HG02938 (cell line): Measurements from ENCODE around the gene ARFGAP2.
A peak's percentile ranks its signal among the peaks of the same experiment; 100 is the strongest.
"Not testable (repeated sequence)": the region's sequence is repeated elsewhere in the genome, so short reads cannot be mapped to it uniquely, and the experiment has no call there.

Source experiments
- ATAC-seq: cut with Tn5 transposase; IDR thresholded peaks from one replicate; pipeline ENCODE4 v1.9.1; 2021; ENCODE audit warnings: mild to moderate bottlenecking, moderate library complexity; ENCODE audit not compliant: unreplicated experiment

Gene ARFGAP2

DNA sequence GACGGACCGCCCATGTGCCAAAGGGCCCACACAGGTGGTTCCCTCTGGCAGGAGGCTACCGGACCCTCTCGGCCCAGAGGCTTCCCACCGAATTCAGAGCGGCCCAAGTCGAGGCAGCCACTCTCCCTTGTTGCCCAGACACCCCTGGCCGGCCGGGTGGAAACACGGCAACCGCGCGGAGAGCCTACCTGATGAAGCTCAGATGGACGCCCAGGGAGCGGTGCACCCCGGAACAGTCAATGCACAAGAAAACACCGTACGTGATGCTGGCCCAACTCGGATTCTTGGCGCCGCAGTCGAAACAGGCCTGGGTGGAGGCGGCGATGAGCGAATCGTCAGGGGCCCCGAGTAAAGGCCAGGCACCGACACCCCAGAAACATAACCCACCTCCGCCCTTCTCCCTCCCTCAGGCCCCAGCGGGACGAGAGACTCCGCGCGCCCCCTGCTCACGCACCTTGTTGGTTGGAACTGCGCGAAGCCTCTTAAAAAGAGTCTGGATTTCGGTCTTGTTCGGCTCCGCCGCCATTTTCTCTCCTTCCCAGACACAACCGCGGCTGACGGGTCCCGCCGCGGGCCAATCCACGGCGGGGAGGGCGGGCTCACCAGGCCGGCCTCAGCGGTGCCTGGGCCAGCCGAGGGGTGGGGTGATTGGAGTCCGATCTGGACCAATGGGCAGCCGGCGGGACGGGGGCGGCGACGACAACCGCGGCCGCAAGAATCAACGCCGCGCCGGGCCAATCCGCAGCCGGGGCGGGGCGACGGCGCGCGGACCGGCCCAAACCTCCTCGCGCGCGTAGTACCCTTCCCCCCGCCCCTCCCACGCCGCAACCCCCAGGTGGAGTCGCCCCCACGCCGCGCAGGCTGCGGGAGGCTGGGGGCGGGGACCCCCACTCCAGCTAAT is at the start of gene ARFGAP2:
Gene ARFGAP2 (minus strand): TSS at position 552 of the 901 bp plus-strand sequence. CDS start 26 bp downstream, at position 526.
- peak; percentile 82 for ATAC-seq

DNA sequence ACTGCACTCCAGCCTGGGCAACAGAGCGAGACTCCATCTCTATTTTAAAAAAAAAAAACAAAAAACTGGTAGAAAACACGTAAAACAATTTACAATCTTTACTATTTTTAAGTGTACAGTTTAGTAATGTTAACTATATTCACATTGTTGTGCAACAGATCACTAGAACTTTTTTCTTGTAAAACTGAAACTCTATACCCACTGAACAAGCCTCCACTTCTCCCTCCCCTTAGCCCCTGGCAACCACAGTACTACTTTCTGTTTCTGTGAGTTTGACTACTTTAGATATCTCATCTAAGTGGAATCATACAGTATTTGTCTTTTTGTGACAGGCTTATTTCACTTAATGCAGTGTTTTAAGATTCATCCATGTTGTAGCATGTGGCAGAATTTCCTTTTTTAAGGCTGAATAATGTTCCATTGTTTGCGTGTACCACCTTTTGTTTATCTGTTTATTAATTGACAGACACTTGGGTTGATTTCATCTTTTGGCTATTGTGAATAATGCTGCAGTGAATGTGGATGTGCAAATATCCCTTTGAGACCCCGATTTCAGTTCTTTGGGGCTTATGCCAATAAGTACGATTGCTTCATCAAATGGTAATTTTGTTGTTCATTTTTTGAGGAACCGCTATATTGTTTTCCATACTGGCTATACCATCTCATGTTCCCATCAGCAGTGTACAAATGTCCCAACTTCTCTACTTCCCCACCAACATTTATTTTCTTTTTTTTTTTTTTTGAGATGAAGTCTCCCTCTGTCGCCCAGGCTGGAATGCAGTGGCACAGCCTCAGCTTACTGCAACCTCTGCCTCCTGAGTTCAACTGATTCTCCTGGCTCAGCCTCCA is 49.1 kb upstream of the ARFGAP2 start:
- ATAC-seq = peak; percentile 81

DNA sequence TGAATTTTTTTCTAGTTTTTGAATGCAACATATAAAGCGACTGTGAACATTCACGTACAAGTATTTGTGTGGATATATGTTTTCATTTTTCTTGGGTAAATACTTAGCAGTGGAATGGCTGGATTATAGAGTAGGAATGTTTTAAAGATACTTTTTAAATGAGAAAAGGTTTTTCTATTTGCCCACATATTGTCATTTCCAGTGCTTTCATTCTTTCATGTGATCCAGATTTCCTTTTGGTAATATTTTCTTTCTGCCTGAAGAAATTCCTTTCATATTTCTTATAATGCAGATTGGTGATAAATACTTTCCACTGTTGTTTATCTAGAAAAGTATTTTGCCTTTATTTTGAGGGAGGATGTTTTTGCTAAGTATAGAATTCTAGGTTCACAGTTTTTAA is 46.0 kb upstream of the ARFGAP2 start:
- no peak for ATAC-seq

DNA sequence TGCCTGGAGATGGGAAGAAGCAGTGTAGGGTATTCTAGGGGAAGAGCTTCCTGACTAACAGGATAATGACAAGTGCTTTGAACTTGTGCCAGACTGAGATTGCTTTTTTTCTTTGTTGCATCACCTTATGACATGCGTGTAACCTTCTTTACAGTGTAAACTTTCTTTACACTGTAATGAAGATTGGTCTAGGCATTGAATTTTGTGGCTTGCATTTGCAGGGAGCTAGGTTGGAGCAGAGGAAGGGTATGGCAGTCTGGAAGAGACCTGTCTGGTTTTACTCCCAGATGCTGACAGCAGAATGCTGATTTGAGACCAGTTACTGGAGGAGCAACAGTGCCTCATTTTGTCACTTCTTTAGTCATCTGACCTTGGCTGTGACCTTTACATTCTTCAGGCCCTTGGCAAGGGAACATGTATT is 43.7 kb upstream of the ARFGAP2 start:
- no peak for ATAC-seq

DNA sequence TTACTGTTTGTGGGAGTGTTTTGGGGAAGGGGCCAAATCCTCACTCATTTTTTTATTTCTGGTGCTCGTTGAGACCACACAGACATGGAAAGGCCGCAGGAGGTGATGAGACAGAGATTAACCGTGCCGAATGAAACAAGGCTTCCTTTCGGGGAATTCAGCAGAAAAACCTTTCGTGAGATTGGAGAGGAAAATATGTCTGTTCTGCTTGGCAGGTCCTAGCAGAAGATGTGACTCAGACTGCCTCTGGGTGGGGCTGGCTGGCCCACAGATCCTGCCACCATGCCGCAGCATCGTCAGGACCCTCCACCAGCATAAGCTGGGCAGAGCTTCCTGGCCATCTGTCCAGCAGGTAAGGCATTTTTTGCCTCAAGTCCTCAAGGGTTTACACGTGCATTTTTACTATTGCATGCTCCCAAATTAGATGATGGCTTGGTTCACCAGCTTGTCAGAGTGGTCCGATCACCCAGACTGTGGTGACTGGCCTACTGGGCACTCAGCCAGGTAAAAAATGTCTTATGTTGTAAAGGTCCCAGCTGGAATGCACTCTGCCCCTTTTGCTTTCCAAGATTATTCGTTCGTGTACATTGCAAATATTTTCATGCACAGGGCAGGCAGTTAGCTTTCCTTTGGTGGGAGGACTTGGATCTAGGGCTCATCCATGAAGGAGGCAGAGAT is 39.6 kb upstream of the ARFGAP2 start:
- no peak for ATAC-seq

DNA sequence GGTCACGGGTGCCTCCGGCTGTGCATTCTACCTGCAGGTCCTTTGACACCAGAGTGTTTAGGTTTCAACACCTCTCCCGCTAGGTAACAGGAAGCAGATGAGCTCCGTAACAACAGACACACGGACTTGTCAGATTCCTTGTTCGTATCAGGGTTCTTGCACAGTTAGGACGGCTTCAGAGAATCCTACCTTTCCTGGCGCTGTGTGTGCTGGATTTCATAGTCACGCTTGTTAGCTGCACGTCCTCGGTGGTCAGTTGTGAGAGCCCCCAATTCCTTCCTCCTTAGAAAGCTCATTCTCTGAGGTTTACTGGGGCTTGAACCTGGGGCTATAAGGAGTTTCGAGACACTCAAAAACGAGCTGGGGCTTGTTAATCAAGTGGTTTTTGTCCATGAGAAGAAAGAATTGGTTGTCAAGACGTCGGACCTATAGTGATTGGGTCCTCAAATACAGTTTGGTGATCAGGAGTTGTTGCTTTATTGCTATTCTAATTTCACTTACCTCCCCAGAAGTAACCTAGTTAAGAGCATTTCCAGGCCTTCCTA is 38.8 kb upstream of the ARFGAP2 start:
- no peak for ATAC-seq

DNA sequence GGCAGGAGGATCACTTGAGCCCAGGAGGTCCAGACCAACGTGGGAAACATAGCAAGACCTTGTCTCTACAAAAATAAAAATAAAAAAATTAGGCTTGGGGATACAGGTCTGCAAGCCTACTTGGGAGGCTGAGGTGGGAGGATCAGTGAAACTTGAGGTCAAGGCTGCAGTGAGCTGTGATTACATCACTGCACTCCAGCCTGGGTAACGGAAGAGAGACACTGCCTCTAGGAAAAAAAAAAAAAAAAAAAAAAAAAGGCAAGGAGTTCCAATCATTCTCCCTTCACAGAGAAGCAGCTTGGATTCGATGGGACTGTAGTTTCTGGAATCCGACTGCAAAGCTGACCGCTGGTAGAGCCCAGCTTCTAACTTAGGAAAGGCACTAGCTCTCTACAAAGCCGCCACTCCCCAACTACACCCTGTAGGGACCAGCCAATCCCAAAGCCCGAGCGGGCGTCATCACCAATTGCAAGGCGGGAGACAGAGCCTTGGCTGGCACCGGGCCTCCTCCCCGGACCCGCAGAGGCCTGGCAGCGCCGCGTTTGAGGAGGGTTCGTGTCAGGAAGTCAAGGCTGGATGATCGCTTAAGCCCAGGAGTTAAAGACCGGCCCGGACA is 37.4 kb upstream of the ARFGAP2 start:
- peak; percentile 59 for ATAC-seq

DNA sequence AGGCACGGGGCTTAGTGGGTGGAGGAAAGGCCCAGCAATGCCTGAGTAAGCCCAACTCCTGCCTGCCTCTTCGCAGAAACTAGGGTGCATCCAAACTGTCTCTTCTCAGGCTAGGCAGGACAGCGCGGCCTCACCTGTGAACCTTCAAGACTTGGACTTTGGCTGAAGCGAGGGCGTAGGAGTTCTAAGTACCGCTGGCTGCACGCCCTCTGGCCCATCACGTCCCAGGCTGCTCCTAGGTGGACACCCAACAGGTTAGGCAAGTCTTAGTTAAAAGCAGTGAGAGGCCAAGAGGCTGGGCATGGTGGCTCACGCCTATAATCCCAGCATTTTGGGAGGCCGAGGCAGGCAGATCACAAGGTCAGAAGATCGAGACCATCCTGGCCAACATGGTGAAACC is 36.3 kb upstream of the ARFGAP2 start:
- no peak for ATAC-seq

DNA sequence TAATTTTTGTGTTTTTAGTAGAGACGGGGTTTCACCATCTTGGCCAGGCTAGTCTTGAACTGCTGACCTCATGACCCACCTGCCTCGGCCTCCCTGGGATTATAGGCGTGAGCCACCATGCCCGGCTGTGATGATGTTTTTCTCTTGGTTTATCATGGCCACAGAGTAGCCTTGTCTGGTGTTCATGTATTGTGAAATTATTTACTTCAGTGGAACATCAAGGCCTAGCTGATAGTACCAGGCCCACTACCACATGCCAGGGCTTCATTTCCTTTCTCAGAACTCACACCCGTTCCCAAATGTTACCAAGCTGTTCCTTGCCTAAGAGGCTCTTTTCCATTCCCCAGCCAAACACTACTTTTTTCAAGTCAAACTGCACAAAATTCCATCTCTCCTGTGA is 31.9 kb upstream of the ARFGAP2 start:
- ATAC-seq = no peak

DNA sequence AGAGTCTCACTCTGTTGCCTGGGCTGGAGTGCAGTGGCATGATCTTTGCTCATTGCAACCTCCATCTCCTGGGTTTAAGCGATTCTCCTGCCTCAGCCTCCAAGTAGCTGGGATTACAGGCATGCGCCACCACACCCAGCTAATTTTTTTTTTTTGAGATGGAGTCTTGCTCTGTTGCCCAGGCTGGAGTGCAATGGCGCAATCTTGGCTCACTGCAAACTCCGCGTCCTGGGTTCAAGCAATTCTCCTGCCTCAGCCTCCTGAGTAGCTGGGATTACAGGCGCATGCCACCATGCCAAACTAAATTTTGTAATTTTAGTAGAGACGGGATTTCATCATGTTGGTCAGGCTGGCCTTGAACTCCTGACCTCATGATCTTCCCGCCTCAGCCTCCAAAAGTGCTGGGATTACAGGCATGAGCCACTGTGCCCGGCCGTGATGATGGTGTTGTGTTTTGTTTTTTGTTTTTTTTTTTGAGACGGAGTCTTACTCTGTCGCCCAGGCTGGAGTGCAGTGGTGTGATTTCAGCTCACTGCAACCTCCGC is 31.4 kb upstream of the ARFGAP2 start:
- ATAC-seq = not testable (repeated sequence)

DNA sequence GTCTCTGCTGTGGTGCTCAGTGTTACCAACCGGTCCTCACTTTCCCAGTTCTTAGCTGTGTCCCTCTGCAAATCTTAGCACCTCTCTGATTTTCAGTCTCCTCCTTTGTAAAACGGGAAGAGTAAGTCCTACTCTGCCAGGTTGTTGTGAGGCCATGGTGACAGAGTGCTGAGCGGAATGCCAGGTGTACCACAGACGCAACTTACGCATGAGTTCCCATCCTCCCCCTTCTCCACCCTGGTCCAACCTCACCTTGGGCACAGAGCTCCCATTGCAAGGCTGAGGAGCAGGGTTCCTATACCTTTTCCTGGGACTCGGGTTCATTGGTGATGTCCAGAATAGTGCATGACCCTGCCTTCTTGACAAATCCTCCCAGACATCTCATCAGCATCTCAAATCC is 30.8 kb upstream of the ARFGAP2 start:
- ATAC-seq = no peak

DNA sequence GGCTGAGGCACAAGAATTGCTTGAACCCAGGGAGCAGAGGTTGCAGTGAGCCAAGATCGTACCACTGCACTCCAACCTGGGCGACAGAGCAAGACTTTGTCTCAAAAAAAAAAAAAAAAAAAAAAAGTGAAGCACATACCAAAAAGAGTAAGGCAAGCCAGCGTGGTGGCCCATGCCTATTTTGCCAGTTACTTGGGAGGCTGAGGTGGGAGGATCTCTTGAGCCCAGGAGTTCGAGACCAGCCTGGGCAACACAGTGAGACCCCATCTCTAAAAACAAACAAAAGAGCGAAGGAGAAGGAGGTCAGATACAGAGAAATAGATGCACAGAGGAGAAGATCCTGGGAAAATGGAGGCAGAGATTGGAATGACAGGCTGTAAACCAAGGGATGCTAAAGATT is 29.9 kb upstream of the ARFGAP2 start:
- ATAC-seq = not testable (repeated sequence)

DNA sequence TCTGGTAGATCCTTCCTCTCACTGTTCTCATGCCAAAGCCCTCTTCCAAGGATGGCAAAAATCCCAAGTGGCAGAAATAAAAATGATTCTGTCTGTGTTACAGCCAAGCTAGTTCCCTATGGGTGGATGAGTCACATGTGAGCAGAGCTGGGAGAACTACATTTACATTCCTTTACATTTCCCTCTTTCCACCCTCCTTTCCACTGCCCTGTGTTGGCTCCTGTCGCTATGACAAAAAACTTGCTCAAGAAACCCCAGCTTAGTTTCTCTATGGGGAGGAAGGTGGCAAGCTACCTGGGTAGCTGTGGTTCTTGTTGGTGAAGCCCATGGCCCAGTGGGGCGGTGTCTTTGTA is 27.9 kb upstream of the ARFGAP2 start:
- no peak for ATAC-seq

DNA sequence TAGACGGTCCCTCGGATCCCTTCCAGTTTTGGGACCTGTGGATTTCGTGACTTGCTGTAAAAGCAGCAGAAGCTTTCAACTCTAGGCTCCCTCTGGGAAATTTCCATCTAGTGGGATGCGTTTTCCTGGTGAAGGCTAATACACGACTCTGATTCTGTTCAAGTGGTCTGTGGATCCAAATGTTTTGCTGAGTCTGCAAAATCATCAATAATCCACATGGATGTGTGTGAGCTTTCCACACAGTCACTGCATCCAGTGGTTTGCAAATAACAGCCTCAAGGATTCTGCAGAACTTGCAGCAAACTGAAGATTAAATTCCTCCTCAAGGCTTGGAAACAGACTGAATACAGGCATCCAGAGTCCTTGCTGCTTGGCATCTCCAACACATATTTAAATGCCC is 25.9 kb upstream of the ARFGAP2 start:
- no peak for ATAC-seq

DNA sequence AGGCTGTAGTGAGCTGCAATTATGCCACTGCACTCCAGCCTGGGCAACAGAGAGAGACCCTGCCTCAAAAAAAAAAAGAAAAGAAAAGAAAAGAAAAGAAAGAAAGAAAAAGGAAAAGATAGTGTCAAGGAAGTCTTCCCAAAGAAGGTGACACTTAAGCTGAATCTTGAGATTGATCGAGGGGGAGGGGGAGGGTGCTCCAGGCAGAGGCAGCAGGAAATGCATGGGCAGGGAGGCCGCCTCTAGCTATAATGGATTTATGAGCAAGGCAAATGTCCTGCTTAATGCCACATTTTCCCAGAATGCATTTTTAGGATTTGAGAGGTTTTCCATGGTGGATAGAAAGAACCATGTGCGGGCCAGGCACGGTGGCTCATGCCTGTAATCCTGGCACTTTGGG is 24.3 kb upstream of the ARFGAP2 start:
- ATAC-seq = no peak

DNA sequence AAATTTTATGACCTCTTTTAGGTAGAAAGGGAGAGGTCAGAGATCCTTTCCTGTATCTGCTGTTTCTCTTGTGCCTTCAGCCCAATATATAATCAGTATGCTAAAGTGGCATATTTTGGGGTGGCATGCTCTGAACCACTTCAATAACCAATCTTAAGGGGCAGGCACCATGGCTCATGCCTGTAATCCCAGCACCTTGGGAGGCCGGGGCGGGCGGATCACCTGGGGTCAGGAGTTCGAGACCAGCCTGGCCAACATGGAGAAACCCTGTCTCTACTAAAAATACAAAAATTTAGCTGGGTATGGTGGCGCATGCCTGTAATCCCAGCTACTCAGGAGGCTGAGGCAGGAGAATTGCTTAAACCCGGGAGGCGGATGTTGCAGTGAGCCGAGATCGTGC is 21.5 kb upstream of the ARFGAP2 start:
- not testable (repeated sequence) for ATAC-seq

DNA sequence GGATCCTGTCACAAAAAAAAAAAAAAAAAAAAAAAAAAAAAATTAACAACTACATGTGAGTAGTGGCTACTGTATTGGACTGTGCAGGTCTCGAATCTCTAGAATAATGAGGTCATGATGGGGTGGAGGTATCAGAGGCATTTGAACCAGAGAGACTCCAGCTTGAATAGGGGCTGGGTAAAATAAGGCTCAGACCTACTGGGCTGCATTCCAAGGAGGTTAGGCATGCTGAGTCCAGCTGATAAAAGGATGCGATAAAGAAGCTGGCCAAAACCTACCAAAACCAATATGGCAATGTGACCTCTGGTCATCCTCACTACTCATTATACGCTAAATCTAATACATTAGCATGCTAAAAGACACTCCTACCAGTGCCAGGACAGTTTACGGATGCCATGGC is 15.4 kb upstream of the ARFGAP2 start:
- no peak for ATAC-seq

DNA sequence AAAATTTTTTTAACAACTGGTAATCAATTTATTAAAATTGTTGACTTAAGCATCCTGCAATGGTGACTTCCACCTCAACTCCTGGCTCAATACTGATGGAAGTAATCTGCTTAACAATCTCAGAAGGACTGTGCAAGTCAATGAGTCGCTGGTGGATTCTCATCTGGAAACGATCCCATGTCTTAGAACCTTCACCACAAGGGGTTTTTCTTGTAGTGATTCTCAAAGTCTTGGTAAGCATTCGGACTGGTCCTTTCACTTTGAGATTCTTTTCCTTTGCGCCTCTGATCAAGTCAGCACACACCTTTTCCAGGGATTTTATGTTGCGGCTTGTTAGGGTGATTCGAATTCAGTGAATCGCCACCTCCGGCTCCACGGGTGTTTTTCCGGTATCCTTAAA is 14.5 kb upstream of the ARFGAP2 start:
- not testable (repeated sequence) for ATAC-seq

DNA sequence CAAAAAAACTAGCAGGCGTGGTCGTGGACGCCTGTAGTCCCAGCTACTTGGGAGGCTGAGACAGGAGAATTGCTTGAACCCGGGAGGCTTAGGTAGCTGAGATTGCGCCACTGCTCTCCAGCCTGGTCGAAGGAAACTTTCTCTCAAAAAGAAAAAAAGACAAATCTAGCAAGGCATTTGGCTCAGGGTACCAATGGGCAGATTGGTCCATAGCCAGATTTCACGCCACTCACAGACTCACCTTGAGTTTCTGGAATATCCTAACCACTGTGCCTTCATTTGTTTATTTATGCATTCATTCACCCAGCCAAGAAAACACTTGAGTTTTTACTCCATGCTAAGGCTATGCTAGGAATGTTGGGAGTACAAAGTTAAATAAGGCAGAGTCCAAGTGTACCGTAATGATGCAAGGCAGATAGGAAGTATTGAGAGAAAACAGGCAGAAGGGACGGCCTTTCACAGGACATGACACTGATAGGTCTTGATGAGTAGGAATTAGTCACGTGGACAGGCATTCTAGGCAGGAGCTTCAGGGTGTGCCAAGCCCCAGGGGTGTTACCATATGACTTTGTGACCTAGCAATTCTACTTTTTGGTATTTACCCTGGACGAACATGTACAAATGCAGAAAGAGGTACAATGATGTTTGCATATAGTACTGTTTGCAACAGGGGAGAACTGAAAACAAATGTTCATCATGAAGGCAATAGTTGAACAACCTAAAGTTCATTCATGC is 12.6 kb upstream of the ARFGAP2 start:
- ATAC-seq = no peak

DNA sequence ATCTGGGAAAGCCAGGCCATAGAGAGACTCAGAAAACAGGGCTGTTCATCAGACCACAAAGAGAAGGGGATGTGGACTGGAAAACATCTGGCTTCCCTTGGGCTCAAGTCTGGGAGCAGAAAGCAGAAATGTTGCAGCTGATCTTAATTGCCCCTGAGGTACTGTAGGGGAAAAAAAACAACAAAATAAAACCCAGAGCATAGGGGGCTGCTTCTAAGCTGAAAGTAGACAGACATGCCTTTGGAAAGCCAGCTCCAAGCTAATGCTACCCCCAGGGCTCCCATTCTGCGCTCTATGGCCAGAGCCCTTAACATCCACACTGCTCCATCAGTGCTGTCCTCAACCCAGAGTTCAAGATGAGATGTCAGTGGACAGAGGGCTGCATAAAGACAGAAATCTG is 11.6 kb upstream of the ARFGAP2 start:
- no peak for ATAC-seq
